Esophagus squamous epithelium (tissue), 5 donors: Measurements from ENCODE around the gene RPS6KA3. TPM values are rescaled to one million over a fixed set of nuclear protein-coding genes. Genes with fewer than 3 reads are reported as not detected.

ENCODE experiments used
- DNase-seq: peaks from one replicate; lab custom pipeline; 2025; lab: John Stamatoyannopoulos, UW
- H3K27ac ChIP-seq, 4 donors: fragments of 200-600 bp; sonication (generic); one replicate each; pipeline ENCODE4 v1.5.1; 2016 to 2019; ENCODE audit warnings: mild to moderate bottlenecking in 1 of 4
- H3K27me3 ChIP-seq, 4 donors: fragments of 200-600 bp; sonication (generic); 1 replicate in 3 of 4; 2 replicates in 1 of 4; pipeline versions ENCODE4 v1.5.1 to v1.6.0; 2017 to 2021; ENCODE audit warnings: antibody characterized with exemption in 1 of 4
- H3K36me3 ChIP-seq, 3 donors: fragments of 200-600 bp; sonication (generic); one replicate each; pipeline ENCODE4 v1.5.1; 2016 to 2019
- H3K4me1 ChIP-seq, 3 donors: fragments of 200-600 bp; sonication (generic); one replicate each; pipeline ENCODE4 v1.5.1; 2017 to 2019
- H3K4me3 ChIP-seq, 4 donors: fragments of 200-600 bp; sonication (generic); 1 replicate in 3 of 4; 2 replicates in 1 of 4; pipeline ENCODE4 v1.5.1; 2016 to 2019; ENCODE audit warnings: mild to moderate bottlenecking in 2 of 4, moderate library complexity in 1 of 4
- H3K9me3 ChIP-seq, 3 donors: fragments of 200-600 bp; sonication (generic); one replicate each; pipeline ENCODE4 v1.5.1; 2016 to 2019
- CTCF ChIP-seq, 6 experiments: fragments of 450-650 bp in 4 of 6; fragments of 200-600 bp in 2 of 6; sonication (generic) in 2 of 6; IDR thresholded peaks; one replicate each; pipeline ENCODE4 v1.5.1; 2016 to 2019; ENCODE audit warnings: antibody characterized with exemption in 6 of 6, mild to moderate bottlenecking in 4 of 6, moderate library complexity in 4 of 6
- POLR2A ChIP-seq, 4 donors: fragments of 450-650 bp; IDR thresholded peaks; one replicate each; pipeline ENCODE4 v1.6.1; 2017; ENCODE audit warnings: antibody characterized with exemption in 4 of 4, mild to moderate bottlenecking in 4 of 4, moderate library complexity in 3 of 4
- WGBS, 2 donors: methylation state at CpG; one replicate each; pipeline ENCODE4 v1.1.5; 2018; 5-methylcytosine and 5-hydroxymethylcytosine counted together
- intact Hi-C: fragments of 100-400 bp; cut with DNase I; formaldehyde crosslinking; loops from one replicate; pipeline ENCODE4 v1.15.0; 2022
- total RNA-seq, 4 donors: library from RNA; depleted of rRNA; stranded (reverse); fragments of >200 nt; gene quantifications; one replicate each; pipeline ENCODE4 v1.1.0, GENCODE V29; 2016
- donor health status: DM: yes; HTN: yes; CAD: no.

Gene RPS6KA3
- total RNA-seq, 4 donors from 2014 or later, result 15.8 to 30.9 (median 29.7) TPM

- no peak for DNase-seq
- peak overlapping the region in 3 of 4 donors; percentile 7 to 39 (median 38) for H3K27ac ChIP-seq
- no peaks in the 10 kb centered on the region for H3K9me3 ChIP-seq
- peaks cover 0 to 5% (median 0%) of the 10 kb centered on the region in 3 donors for H3K4me1 ChIP-seq
- no peak for TF ChIP-seq CTCF (IDR thresholded peaks at IDR 0.05)
- no peak for TF ChIP-seq POLR2A (IDR thresholded peaks at IDR 0.05)
- H3K36me3 ChIP-seq, result no peaks in the 10 kb centered on the region
- intact Hi-C loops, result no loop called here
- peak overlapping the region in 2 of 4 donors; percentile 17 to 20 for H3K4me3 ChIP-seq
- no peaks in the 10 kb centered on the region for H3K27me3 ChIP-seq
- 48 to 70% methylated on average over 2 of the region's 2 CpGs for WGBS, 2 donors
Measured at GRCh38 chrX:20217906-20218305, 48.8 kb downstream of the RPS6KA3 start.

GRCh38 chrX:20217271-20217670 is 49.4 kb downstream of the RPS6KA3 start:
- DNase-seq, result no peak
- intact Hi-C loops, result no loop called here
- Histone ChIP-seq H3K4me1 (peaks cover 0 to 5% (median 0%) of the 10 kb centered on the region in 3 donors), H3K4me3 (peak overlapping the region in 1 of 4 donors; percentile 17), H3K27ac (peak overlapping the region in 2 of 4 donors; percentile 38 to 39), H3K9me3 (no peaks in the 10 kb centered on the region), H3K36me3 (no peaks in the 10 kb centered on the region), H3K27me3 (no peaks in the 10 kb centered on the region)
- TF ChIP-seq POLR2A (IDR thresholded peaks at IDR 0.05), result no peak
- TF ChIP-seq CTCF (IDR thresholded peaks at IDR 0.05), result no peak
- WGBS, 2 donors, result 5 to 25% methylated on average over 1 of the region's 1 CpG

GRCh38 chrX:20215565-20215964 is 51.1 kb downstream of the RPS6KA3 start:
- Histone ChIP-seq H3K9me3 (no peaks in the 10 kb centered on the region), H3K36me3 (no peaks in the 10 kb centered on the region), H3K4me3 (no peak overlapping the region), H3K27me3 (no peaks in the 10 kb centered on the region), H3K27ac (no peak overlapping the region), H3K4me1 (peaks cover 0 to 5% (median 0%) of the 10 kb centered on the region in 3 donors)
- intact Hi-C loops, result no loop called here
- no peak for TF ChIP-seq POLR2A (IDR thresholded peaks at IDR 0.05)
- TF ChIP-seq CTCF (IDR thresholded peaks at IDR 0.05), result no peak
- no peak for DNase-seq

- Histone ChIP-seq H3K4me1 (peaks cover 0 to 5% (median 0%) of the 10 kb centered on the region in 3 donors), H3K27me3 (no peaks in the 10 kb centered on the region), H3K9me3 (no peaks in the 10 kb centered on the region), H3K4me3 (no peak overlapping the region), H3K36me3 (peaks cover 0 to 16% (median 7%) of the 10 kb centered on the region in 3 donors), H3K27ac (no peak overlapping the region)
- no peak for DNase-seq
- 72 to 98% methylated on average over 4 to 6 of the region's 6 CpGs for WGBS, 2 donors
- intact Hi-C loops, result no loop called here
- TF ChIP-seq POLR2A (IDR thresholded peaks at IDR 0.05) (no peak), CTCF (IDR thresholded peaks at IDR 0.05) (no peak)
Measured at GRCh38 chrX:20212486-20213089, 54.1 kb downstream of the RPS6KA3 start.

- Histone ChIP-seq H3K36me3 (peaks cover 0 to 29% (median 7%) of the 10 kb centered on the region in 3 donors), H3K9me3 (no peaks in the 10 kb centered on the region), H3K4me3 (no peak overlapping the region), H3K27ac (no peak overlapping the region), H3K27me3 (no peaks in the 10 kb centered on the region), H3K4me1 (no peaks in the 10 kb centered on the region)
- 68 to 72% methylated on average over 4 of the region's 4 CpGs for WGBS, 2 donors
- TF ChIP-seq POLR2A (IDR thresholded peaks at IDR 0.05), result no peak
- TF ChIP-seq CTCF (IDR thresholded peaks at IDR 0.05), result no peak
- DNase-seq, result no peak
- intact Hi-C loops, result no loop called here
Measured at GRCh38 chrX:20211261-20211786, 55.4 kb downstream of the RPS6KA3 start.
